Fibroblast of skin of left biceps (primary cell): ENCODE data around the gene WARS2.

ENCODE experiments used
- DNase-seq, 2 experiments: peaks; one replicate each; pipeline ENCODE4 v3.0.0-alpha.2; 2013; ENCODE audit warnings: low read depth in 2 of 2

The WARS2 gene

GRCh38 chr1:119083980-119084379 lies 56.5 kb downstream of the WARS2 start:
- DNase-seq: no peak

GRCh38 chr1:119083479-119083878 lies 57.0 kb downstream of the WARS2 start:
- no peak for DNase-seq

- no peak for DNase-seq
Measured at GRCh38 chr1:119081700-119082099, 58.8 kb downstream of the WARS2 start.

- no peak for DNase-seq
Measured at GRCh38 chr1:119081267-119081666, 59.2 kb downstream of the WARS2 start.

- DNase-seq: peak; percentile 95 to 97
Measured at GRCh38 chr1:119080586-119080985, 59.9 kb downstream of the WARS2 start.

GRCh38 chr1:119079881-119080280 lies 60.6 kb downstream of the WARS2 start:
- DNase-seq: no peak

GRCh38 chr1:119075614-119076013 lies 64.8 kb downstream of the WARS2 start:
- peak; percentile 49 to 53 for DNase-seq

GRCh38 chr1:119071321-119071720 lies 69.1 kb downstream of the WARS2 start:
- DNase-seq: no peak

GRCh38 chr1:119069682-119070081 lies 70.8 kb downstream of the WARS2 start:
- no peak for DNase-seq

- DNase-seq: no peak
Measured at GRCh38 chr1:119068427-119068826, 72.0 kb downstream of the WARS2 start.

- DNase-seq: no peak
Measured at GRCh38 chr1:119061700-119062099, 78.8 kb downstream of the WARS2 start.

- DNase-seq: no peak
Measured at GRCh38 chr1:119055568-119055967, 84.9 kb downstream of the WARS2 start.

- DNase-seq: no peak
Measured at GRCh38 chr1:119053917-119054316, 86.5 kb downstream of the WARS2 start.

GRCh38 chr1:119052267-119052666 lies 88.2 kb downstream of the WARS2 start:
- DNase-seq: no peak

- no peak for DNase-seq
Measured at GRCh38 chr1:119048624-119049404, 91.6 kb downstream of the WARS2 start.

GRCh38 chr1:119046785-119047438 lies 93.5 kb downstream of the WARS2 start:
- DNase-seq: peak; percentile 67 to 68

- DNase-seq: no peak
Measured at GRCh38 chr1:119046429-119046784, 94.0 kb downstream of the WARS2 start.

- DNase-seq: no peak
Measured at GRCh38 chr1:119045096-119045746, 95.2 kb downstream of the WARS2 start.

GRCh38 chr1:119040906-119041305 lies 99.5 kb downstream of the WARS2 start:
- peak; percentile 30 to 37 for DNase-seq

- no peak for DNase-seq
Measured at GRCh38 chr1:119040489-119040888, 100.0 kb downstream of the WARS2 start.

- no peak for DNase-seq
Measured at GRCh38 chr1:119038363-119038762, 102.1 kb downstream of the WARS2 start.

GRCh38 chr1:119034359-119034758 lies 106.1 kb downstream of the WARS2 start:
- no peak for DNase-seq

- no peak for DNase-seq
Measured at GRCh38 chr1:119032986-119033385, 107.5 kb downstream of the WARS2 start.
